Measurements from ENCODE around the gene ZNF674.

Gene ZNF674

DNA sequence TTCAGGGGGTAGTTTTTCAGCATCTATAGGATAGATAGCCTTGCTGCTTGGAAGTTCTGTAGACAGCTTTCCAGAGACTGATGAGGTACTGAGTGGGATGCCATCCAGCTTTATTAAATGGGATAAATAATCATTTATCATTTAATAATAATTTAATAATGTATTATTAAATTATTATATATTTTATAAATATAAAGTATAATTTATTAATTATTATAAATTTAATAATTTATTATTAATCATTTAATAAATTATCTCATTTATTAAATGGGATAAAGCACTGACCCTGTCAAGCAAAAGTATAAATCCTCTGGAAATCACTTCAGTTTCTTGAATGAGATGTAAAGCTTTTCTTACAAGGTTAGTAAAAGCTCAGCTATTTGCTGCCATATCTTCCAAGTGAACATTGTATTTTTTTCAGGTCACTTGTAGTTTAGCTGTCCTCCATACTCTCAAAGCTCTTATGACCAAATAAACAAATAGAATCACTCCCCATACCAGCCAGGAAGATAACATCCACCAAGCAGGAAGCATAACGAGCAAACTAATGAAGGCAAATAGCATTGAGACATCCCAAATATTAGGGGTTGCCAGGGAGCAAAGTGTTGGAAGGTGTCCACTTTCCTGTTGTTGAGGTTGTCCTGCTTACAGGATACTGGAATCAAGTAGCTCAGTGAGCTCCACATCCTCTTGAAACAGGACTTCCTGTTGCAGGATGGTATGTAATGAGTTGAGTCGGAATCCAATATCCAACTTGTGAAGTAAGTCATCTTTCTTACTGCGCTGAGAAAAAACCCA, 88.9 kb downstream of the ZNF674 start:
- peaks cover 4% of the 10 kb centered on the region for H3K36me3 ChIP-seq
- TF ChIP-seq, protein P1, sequence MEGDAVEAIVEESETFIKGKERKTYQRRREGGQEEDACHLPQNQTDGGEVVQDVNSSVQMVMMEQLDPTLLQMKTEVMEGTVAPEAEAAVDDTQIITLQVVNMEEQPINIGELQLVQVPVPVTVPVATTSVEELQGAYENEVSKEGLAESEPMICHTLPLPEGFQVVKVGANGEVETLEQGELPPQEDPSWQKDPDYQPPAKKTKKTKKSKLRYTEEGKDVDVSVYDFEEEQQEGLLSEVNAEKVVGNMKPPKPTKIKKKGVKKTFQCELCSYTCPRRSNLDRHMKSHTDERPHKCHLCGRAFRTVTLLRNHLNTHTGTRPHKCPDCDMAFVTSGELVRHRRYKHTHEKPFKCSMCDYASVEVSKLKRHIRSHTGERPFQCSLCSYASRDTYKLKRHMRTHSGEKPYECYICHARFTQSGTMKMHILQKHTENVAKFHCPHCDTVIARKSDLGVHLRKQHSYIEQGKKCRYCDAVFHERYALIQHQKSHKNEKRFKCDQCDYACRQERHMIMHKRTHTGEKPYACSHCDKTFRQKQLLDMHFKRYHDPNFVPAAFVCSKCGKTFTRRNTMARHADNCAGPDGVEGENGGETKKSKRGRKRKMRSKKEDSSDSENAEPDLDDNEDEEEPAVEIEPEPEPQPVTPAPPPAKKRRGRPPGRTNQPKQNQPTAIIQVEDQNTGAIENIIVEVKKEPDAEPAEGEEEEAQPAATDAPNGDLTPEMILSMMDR (IDR thresholded peaks at IDR 0.05) = no peak
- no peak overlapping the region for H3K27ac ChIP-seq
- no peaks in the 10 kb centered on the region for H3K9me3 ChIP-seq
- no peaks in the 10 kb centered on the region for H3K4me1 ChIP-seq (ENCODE audit: control insufficient read depth in 1 of 2, insufficient read depth in 1 of 2, low read depth in 1 of 2, low read length in 1 of 2)
- H3K4me3 ChIP-seq (ENCODE audit: low read depth in 1 of 2, low read length in 1 of 2) = no peak overlapping the region
- H3K27me3 ChIP-seq = no peaks in the 10 kb centered on the region
